B cell (primary cell): Measurements from ENCODE around the gene SMARCD1. TPM values are rescaled to one million over a fixed set of nuclear protein-coding genes. Genes with fewer than 3 reads are reported as not detected.

Experiments
- ATAC-seq: fragments of 200-7000 bp; cut with Tn5 transposase; one replicate; pipeline ENCODE4 v1.10.0; 2021; ENCODE audit warnings: low read depth, mild to moderate bottlenecking, moderate number of reproducible peaks, moderate library complexity
- CTCF ChIA-PET: fragments of 350-600 bp; sonication (Branson Sonifier 250); formaldehyde crosslinking; loops from one replicate; lab custom pipeline; 2021; ENCODE audit warnings: antibody characterized with exemption, inconsistent platforms; lab: Charles Lee
- POLR2A ChIA-PET: fragments of 350-600 bp; sonication (Branson Sonifier 250); formaldehyde crosslinking; loops from one replicate; lab custom pipeline; 2021; ENCODE audit warnings: antibody characterized with exemption; lab: Charles Lee
- DNase-seq: peaks from one replicate; pipeline ENCODE4 v3.0.0; 2013
- H2AFZ ChIP-seq: 2 replicates; pipeline ENCODE4 v1.6.1; 2012; ENCODE audit warnings: mild to moderate bottlenecking, low read depth, low read length; ENCODE audit not compliant: insufficient read depth, poor library complexity, severe bottlenecking
- H3K27ac ChIP-seq, 2 donors: 1 replicate in 1 of 2; 2 replicates in 1 of 2; pipeline ENCODE4 v1.5.1; 2012 to 2013; ENCODE audit warnings: low read length in 2 of 2, mild to moderate bottlenecking in 2 of 2, moderate library complexity in 1 of 2
- H3K27me3 ChIP-seq, 4 experiments: fragments of 200-600 bp in 1 of 4; sonication (generic) in 1 of 4; replicated peaks in 1 of 4; 1 replicate in 2 of 4; 2 replicates in 2 of 4; pipeline versions ENCODE4 v1.6.1 to v1.7.0; 2013 to 2016; ENCODE audit warnings: low read length in 3 of 4, mild to moderate bottlenecking in 2 of 4, mixed read lengths in 1 of 4, moderate library complexity in 1 of 4; ENCODE audit not compliant: insufficient read depth in 4 of 4, control insufficient read depth in 3 of 4; ENCODE audit errors: control extremely low read depth in 1 of 4
- H3K36me3 ChIP-seq, 2 experiments: replicated peaks in 1 of 2; 1 replicate in 1 of 2; 2 replicates in 1 of 2; pipeline versions ENCODE4 v1.6.1 to v1.7.1; 2013; ENCODE audit warnings: low read length in 1 of 2; ENCODE audit not compliant: insufficient read depth in 2 of 2, control insufficient read depth in 1 of 2; ENCODE audit errors: control extremely low read depth in 1 of 2, extremely low read depth in 1 of 2
- H3K4me1 ChIP-seq, 2 donors: fragments of 200-600 bp in 1 of 2; sonication (generic) in 1 of 2; 1 replicate in 1 of 2; 2 replicates in 1 of 2; pipeline versions ENCODE4 v1.5.1 to v1.6.1; 2013 to 2017; ENCODE audit warnings: low read length in 2 of 2; ENCODE audit not compliant: control insufficient read depth in 2 of 2, insufficient read depth in 2 of 2
- H3K4me2 ChIP-seq: replicated peaks from 2 replicates; pipeline ENCODE3; 2012; ENCODE audit warnings: mild to moderate bottlenecking, low read depth, low read length; ENCODE audit not compliant: poor library complexity, severe bottlenecking
- H3K4me3 ChIP-seq, 5 experiments: fragments of 200-600 bp in 1 of 5; sonication (generic) in 1 of 5; 1 replicate in 3 of 5; 2 replicates in 2 of 5; pipeline versions ENCODE4 v1.5.1 to v1.7.0; 2011 to 2016; ENCODE audit warnings: low read length in 4 of 5, mild to moderate bottlenecking in 4 of 5, low read depth in 2 of 5, control low read depth in 1 of 5, moderate library complexity in 1 of 5; ENCODE audit not compliant: insufficient read depth in 1 of 5; ENCODE audit errors: control extremely low read depth in 1 of 5, extremely low read depth in 1 of 5
- H3K79me2 ChIP-seq: fragments of 200-600 bp; sonication (generic); one replicate; pipeline ENCODE4 v1.6.0; 2016; ENCODE audit warnings: low read length; ENCODE audit not compliant: control insufficient read depth, insufficient read depth
- H3K9ac ChIP-seq: fragments of 200-600 bp; sonication (generic); 2 replicates; pipeline ENCODE4 v1.6.1; 2017; ENCODE audit warnings: mild to moderate bottlenecking, low read length, moderate library complexity
- H3K9me3 ChIP-seq, 3 donors: one replicate each; pipeline versions ENCODE4 v1.6.1 to v1.7.1; 2013; ENCODE audit warnings: low read length in 2 of 3; ENCODE audit not compliant: control insufficient read depth in 2 of 3, insufficient read depth in 1 of 3; ENCODE audit errors: control extremely low read depth in 1 of 3
- H4K20me1 ChIP-seq: 2 replicates; pipeline ENCODE4 v1.6.0; 2012; ENCODE audit warnings: mild to moderate bottlenecking, low read length; ENCODE audit not compliant: insufficient read depth, control insufficient read depth, poor library complexity, severe bottlenecking
- H3K27ac Mint-ChIP-seq: one replicate; pipeline ENCODE4 v1.8.0; 2021; ENCODE audit warnings: mixed read lengths
- H3K27me3 Mint-ChIP-seq: one replicate; pipeline ENCODE4 v1.8.0; 2021; ENCODE audit warnings: mixed read lengths
- H3K4me1 Mint-ChIP-seq: one replicate; pipeline ENCODE4 v1.8.0; 2021; ENCODE audit warnings: mixed read lengths
- H3K4me3 Mint-ChIP-seq: one replicate; pipeline ENCODE4 v1.8.0; 2021; ENCODE audit warnings: mixed read lengths
- H3K9me3 Mint-ChIP-seq: one replicate; pipeline ENCODE4 v1.8.0; 2022; ENCODE audit warnings: mixed read lengths; ENCODE audit not compliant: insufficient read depth
- EZH2 ChIP-seq: IDR thresholded peaks from 2 replicates; pipeline ENCODE4 v1.6.1; 2012; ENCODE audit warnings: borderline replicate concordance, low read depth, mild to moderate bottlenecking, moderate library complexity, low read length; ENCODE audit not compliant: insufficient read depth, poor library complexity, severe bottlenecking
- WGBS: methylation state at CpG from one replicate; pipeline ENCODE4 v1.1.5; 2013; ENCODE audit warnings: missing lambda C conversion rate; ENCODE audit not compliant: insufficient coverage; 5-methylcytosine and 5-hydroxymethylcytosine counted together
- intact Hi-C: fragments of 100-400 bp; cut with micrococcal nuclease; formaldehyde crosslinking; loops from one replicate; pipeline ENCODE4 v1.10.0; 2022
- polyA plus RNA-seq: library from polyadenylated mRNA; depleted of rRNA; stranded (reverse); fragments of >200 nt; gene quantifications from 2 replicates; pipeline ENCODE4 v1.2.3, GENCODE V29; 2012
- total RNA-seq, 2 donors: library from RNA; stranded (reverse); fragments of 120-200 nt in 1 of 2; gene quantifications; 1 replicate in 1 of 2; 2 replicates in 1 of 2; pipeline versions ENCODE4 v1.2.3 to v1.2.4, GENCODE V29; 2013 to 2022
- TF ChIP-seq, protein P1 (sequence below): fragments of 200-600 bp; IDR thresholded peaks from one replicate; pipeline ENCODE4 v1.8.0; 2022; ENCODE audit warnings: antibody characterized with exemption, mild to moderate bottlenecking

Gene SMARCD1
- total and polyA plus RNA-seq, 2 donors (not counting 1 experiment from before 2014, with no cell fraction given), result 67.8 to 101 TPM

DNA sequence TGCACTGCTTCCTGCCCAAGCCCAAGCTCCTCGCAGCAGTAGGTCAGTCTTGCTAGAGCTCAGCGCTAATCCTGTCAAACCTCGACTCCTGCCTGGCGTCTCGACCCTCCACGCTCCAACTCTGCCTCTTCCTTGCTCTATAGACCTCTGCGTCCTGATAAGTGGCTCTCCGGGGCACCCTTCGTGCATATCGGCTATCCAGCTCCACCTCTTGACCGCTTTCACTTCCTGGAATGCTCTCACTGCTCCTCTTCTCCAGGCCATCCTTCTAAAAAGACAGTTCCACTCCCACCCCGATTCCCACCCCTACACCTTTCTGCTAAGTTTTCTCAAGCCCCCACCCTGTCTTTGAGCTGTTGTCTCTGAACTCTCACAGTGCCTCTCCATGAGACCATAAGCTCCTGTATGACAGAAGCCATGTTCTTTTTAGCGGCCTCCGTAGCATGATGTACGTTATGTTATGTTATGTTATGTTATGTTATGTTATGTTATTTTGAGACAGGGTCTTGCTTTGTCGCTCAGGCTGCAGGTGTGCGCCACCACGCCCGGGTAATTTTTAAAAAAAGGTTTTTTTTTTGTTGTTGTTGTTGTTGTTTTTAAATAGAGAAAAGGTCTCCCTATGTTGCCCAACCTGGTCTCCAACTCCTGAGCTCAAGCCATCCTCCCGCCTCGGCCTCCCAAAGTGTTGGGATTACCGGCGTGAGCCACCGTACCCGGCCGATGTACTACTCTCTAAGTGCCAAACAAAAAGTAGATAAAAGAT, 27.5 kb downstream of the SMARCD1 start:
- Histone ChIP-seq H3K4me2 (peak overlapping the region; percentile 75), H3K36me3 (peaks cover 0 to 18% of the 10 kb centered on the region in 2 experiments), H3K9ac (peak overlapping the region; percentile 95), H2AFZ (peak overlapping the region; percentile 78), H4K20me1 (peaks cover 32% of the 10 kb centered on the region), H3K27ac (peak overlapping the region; percentile 85 to 96), H3K4me3 (peak overlapping the region; percentile 51 to 99 (median 88)), H3K27me3 (no peaks in the 10 kb centered on the region), H3K79me2 (peaks cover 49% of the 10 kb centered on the region), H3K4me1 (peaks cover 30 to 67% of the 10 kb centered on the region in 2 donors), H3K9me3 (no peaks in the 10 kb centered on the region)
- H3K27ac Mint-ChIP-seq, result peak overlapping the region; percentile 98
- H3K4me1 Mint-ChIP-seq, result peaks cover 69% of the 10 kb centered on the region
- WGBS, result 8% methylated on average over 17 of the region's 26 CpGs
- intact Hi-C loops, result loop anchor here (5.0 kb wide), 1 partner anchor 925 kb away; the partner anchor contains the start of gene TUBA1A
- no peaks in the 10 kb centered on the region for H3K27me3 Mint-ChIP-seq
- TF ChIP-seq, protein P1, sequence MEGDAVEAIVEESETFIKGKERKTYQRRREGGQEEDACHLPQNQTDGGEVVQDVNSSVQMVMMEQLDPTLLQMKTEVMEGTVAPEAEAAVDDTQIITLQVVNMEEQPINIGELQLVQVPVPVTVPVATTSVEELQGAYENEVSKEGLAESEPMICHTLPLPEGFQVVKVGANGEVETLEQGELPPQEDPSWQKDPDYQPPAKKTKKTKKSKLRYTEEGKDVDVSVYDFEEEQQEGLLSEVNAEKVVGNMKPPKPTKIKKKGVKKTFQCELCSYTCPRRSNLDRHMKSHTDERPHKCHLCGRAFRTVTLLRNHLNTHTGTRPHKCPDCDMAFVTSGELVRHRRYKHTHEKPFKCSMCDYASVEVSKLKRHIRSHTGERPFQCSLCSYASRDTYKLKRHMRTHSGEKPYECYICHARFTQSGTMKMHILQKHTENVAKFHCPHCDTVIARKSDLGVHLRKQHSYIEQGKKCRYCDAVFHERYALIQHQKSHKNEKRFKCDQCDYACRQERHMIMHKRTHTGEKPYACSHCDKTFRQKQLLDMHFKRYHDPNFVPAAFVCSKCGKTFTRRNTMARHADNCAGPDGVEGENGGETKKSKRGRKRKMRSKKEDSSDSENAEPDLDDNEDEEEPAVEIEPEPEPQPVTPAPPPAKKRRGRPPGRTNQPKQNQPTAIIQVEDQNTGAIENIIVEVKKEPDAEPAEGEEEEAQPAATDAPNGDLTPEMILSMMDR, result no peak
- no peak for TF ChIP-seq EZH2
- ATAC-seq (no peak), DNase-seq (no peak)
- POLR2A ChIA-PET, result interaction anchor here (0.6 to 4.3 kb wide), 9 partner anchors 11 to 1126 kb away, joined by 3 to 69 read pairs (median 5); partner anchors contain the start of genes CERS5, DAZAP2, RACGAP1 and SMARCD1
- no peaks in the 10 kb centered on the region for H3K9me3 Mint-ChIP-seq
- CTCF ChIA-PET, result interaction anchor here (0.6 to 14.8 kb wide), 15 partner anchors 8 to 877 kb away, joined by 3 to 343 read pairs (median 8); partner anchors contain the start of genes CERS5, LIMA1, RACGAP1 and SMARCD1
- peak overlapping the region; percentile 96 for H3K4me3 Mint-ChIP-seq
